HepG2 (cell line): Measurements from ENCODE around the gene NAPG. TPM values are rescaled to one million over a fixed set of nuclear protein-coding genes. Genes with fewer than 3 reads are reported as not detected.

ENCODE experiments used
- ATAC-seq: fragments of 200-7000 bp; cut with Tn5 transposase; 3 replicates; pipeline ENCODE4 v1.9.1; 2020; ENCODE audit warnings: mild to moderate bottlenecking, moderate library complexity
- BruUV-seq: library from RNA; stranded (reverse); fragments of 400-500 nt; replicated peaks from 2 replicates; lab custom pipeline; 2021; lab: Mats Ljungman, UMichigan
- CTCF ChIA-PET: fragments of 300-600 bp; formaldehyde crosslinking; extraction: SDS; loops from one replicate; lab custom pipeline; 2021; ENCODE audit warnings: low total read pairs, inconsistent platforms, low intra/inter-chr PET ratio; lab: Yijun Ruan, JAX
- POLR2A ChIA-PET: fragments of 350-600 bp; sonication (Branson Sonifier 250); formaldehyde crosslinking; loops from one replicate; lab custom pipeline; 2020; ENCODE audit warnings: antibody characterized with exemption, inconsistent platforms; lab: Yijun Ruan, JAX
- DNase-seq: peaks from one replicate; pipeline ENCODE4 v3.0.0-alpha.2; 2015; ENCODE audit warnings: low spot score
- FAIRE-seq: peaks from 3 replicates; lab custom pipeline; 2011; peaks lifted over from hg19 to GRCh38; lab: Jason Lieb, UNC
- H2AFZ ChIP-seq: one replicate; pipeline ENCODE4 v1.6.1; 2011; ENCODE audit warnings: low read length, inconsistent platforms
- H3K27ac ChIP-seq: fragments of 300-600 bp; 3 replicates; pipeline ENCODE4 v1.8.0; 2011; ENCODE audit warnings: mixed run types, mild to moderate bottlenecking, mixed read lengths, low read length, inconsistent platforms; ENCODE audit not compliant: insufficient read depth; ENCODE audit errors: extremely low read length
- H3K27me3 ChIP-seq, 2 experiments: fragments of 200-600 bp in 1 of 2; 2 replicates in 1 of 2; 3 replicates in 1 of 2; pipeline versions ENCODE4 v1.6.0 to v1.8.0; 2011; ENCODE audit warnings: low read length in 2 of 2, mild to moderate bottlenecking in 2 of 2, moderate library complexity in 2 of 2, inconsistent platforms in 1 of 2; ENCODE audit not compliant: insufficient read depth in 2 of 2, control insufficient read depth in 1 of 2
- H3K36me3 ChIP-seq, 2 experiments: fragments of 200-600 bp in 1 of 2; replicated peaks in 1 of 2; 2 replicates in 1 of 2; 3 replicates in 1 of 2; pipeline versions ENCODE4 v1.5.1 to v1.8.0; 2011; ENCODE audit warnings: low read length in 2 of 2, inconsistent platforms in 1 of 2; ENCODE audit not compliant: insufficient read depth in 2 of 2, control insufficient read depth in 1 of 2
- H3K4me1 ChIP-seq: 2 replicates; pipeline ENCODE4 v1.5.1; 2012; ENCODE audit warnings: low read length, inconsistent platforms; ENCODE audit not compliant: insufficient read depth
- H3K4me2 ChIP-seq: 2 replicates; pipeline ENCODE4 v1.6.0; 2011; ENCODE audit warnings: low read depth, low read length, inconsistent platforms
- H3K4me3 ChIP-seq, 3 experiments: fragments of 200-600 bp in 1 of 3; sonication (generic), shearing (Covaris generic) in 1 of 3; replicated peaks in 1 of 3; 2 replicates each; pipeline ENCODE4 v1.5.1; 2011 to 2016; ENCODE audit warnings: low read length in 3 of 3, inconsistent platforms in 2 of 3, low read depth in 2 of 3, mild to moderate bottlenecking in 2 of 3, control low read depth in 1 of 3, mixed read lengths in 1 of 3; ENCODE audit not compliant: insufficient read depth in 1 of 3
- H3K79me2 ChIP-seq: one replicate; pipeline ENCODE4 v1.6.1; 2011; ENCODE audit warnings: low read length, inconsistent platforms; ENCODE audit not compliant: insufficient read depth
- H3K9ac ChIP-seq: 2 replicates; pipeline ENCODE4 v1.6.0; 2011; ENCODE audit warnings: mild to moderate bottlenecking, low read depth, low read length, inconsistent platforms; ENCODE audit not compliant: insufficient read depth
- H3K9me3 ChIP-seq: 2 replicates; pipeline ENCODE4 v1.5.1; 2012; ENCODE audit warnings: mild to moderate bottlenecking, low read length
- H4K20me1 ChIP-seq: 2 replicates; pipeline ENCODE4 v1.6.0; 2011; ENCODE audit warnings: inconsistent platforms, mild to moderate bottlenecking, low read length, moderate library complexity; ENCODE audit not compliant: insufficient read depth
- AGO2 ChIP-seq: fragments of 200-400 bp; formaldehyde crosslinking; optimal IDR thresholded peaks from 2 replicates; pipeline ENCODE3; 2017; ENCODE audit warnings: mild to moderate bottlenecking, low read depth, low read length, moderate library complexity
- BCL6 ChIP-seq: IDR thresholded peaks from 2 replicates; pipeline ENCODE4 v1.6.1; 2016; ENCODE audit warnings: missing genetic modification reagents, missing compliant biosample characterization
- DPF2 ChIP-seq: sonication (generic); formaldehyde crosslinking; IDR thresholded peaks from 2 replicates; pipeline ENCODE4 v1.4.0; 2020; ENCODE audit warnings: mild to moderate bottlenecking, low read depth, missing genetic modification reagents, borderline replicate concordance
- GABPA ChIP-seq, 2 experiments: IDR thresholded peaks; 2 replicates each; pipeline ENCODE4 v1.6.1; 2011 to 2016; ENCODE audit warnings: low read depth in 2 of 2, low read length in 1 of 2, missing biosample characterization in 1 of 2, missing genetic modification characterization in 1 of 2
- HBP1 ChIP-seq: IDR thresholded peaks from 2 replicates; pipeline ENCODE4 v1.6.1; 2016; ENCODE audit warnings: low read depth, control low read depth
- HOMEZ ChIP-seq: IDR thresholded peaks from 2 replicates; pipeline ENCODE4 v1.6.1; 2016; ENCODE audit warnings: low read depth
- PBX3 ChIP-seq: sonication (generic); formaldehyde crosslinking; IDR thresholded peaks from 2 replicates; pipeline ENCODE4 v1.8.1; 2023; ENCODE audit warnings: missing genetic modification reagents, inconsistent platforms, borderline replicate concordance
- SATB2 ChIP-seq: sonication (generic); formaldehyde crosslinking; IDR thresholded peaks from 2 replicates; pipeline ENCODE4 v1.5.0; 2020; ENCODE audit warnings: missing genetic modification reagents
- SNAPC2 ChIP-seq: sonication (generic); formaldehyde crosslinking; IDR thresholded peaks from 2 replicates; pipeline ENCODE4 v1.8.1; 2022; ENCODE audit warnings: mild to moderate bottlenecking, missing genetic modification reagents
- SOX5 ChIP-seq: IDR thresholded peaks from 2 replicates; pipeline ENCODE4 v1.6.1; 2016; ENCODE audit warnings: borderline replicate concordance
- ZNF101 ChIP-seq: sonication (generic); formaldehyde crosslinking; IDR thresholded peaks from 2 replicates; pipeline ENCODE4 v1.4.0; 2020; ENCODE audit warnings: mild to moderate bottlenecking, low read depth, missing genetic modification reagents, borderline replicate concordance
- ZNF235 ChIP-seq: sonication (generic); formaldehyde crosslinking; IDR thresholded peaks from 2 replicates; pipeline ENCODE4 v1.8.1; 2023; ENCODE audit warnings: mild to moderate bottlenecking, missing genetic modification reagents, borderline replicate concordance
- ZNF724P ChIP-seq: sonication (generic); formaldehyde crosslinking; IDR thresholded peaks from 2 replicates; pipeline ENCODE4 v1.8.0; 2022; ENCODE audit warnings: missing genetic modification reagents, borderline replicate concordance
- ZNF749 ChIP-seq: sonication (generic); formaldehyde crosslinking; IDR thresholded peaks from 2 replicates; pipeline ENCODE4 v1.8.0; 2022; ENCODE audit warnings: mild to moderate bottlenecking, missing genetic modification reagents, moderate library complexity, borderline replicate concordance
- WGBS: methylation state at CpG from one replicate; pipeline ENCODE4 v1.1.6; 2017; ENCODE audit warnings: low lambda C conversion rate; 5-methylcytosine and 5-hydroxymethylcytosine counted together
- in situ Hi-C: cut with HindIII; loops from 2 replicates; pipeline ENCODE4 v1.10.0; 2017; ENCODE audit warnings: low pct_unique_long_range_greater_than_20kb; ENCODE audit not compliant: extremely low pct_ligation_motif_present
- intact Hi-C: fragments of 100-400 bp; cut with micrococcal nuclease; formaldehyde crosslinking; loops from one replicate; pipeline ENCODE4 v1.10.0; 2022; ENCODE audit not compliant: unreplicated experiment
- polyA plus RNA-seq, 8 experiments: library from polyadenylated mRNA; depleted of rRNA in 3 of 8; stranded (reverse) in 7 of 8; unstranded in 1 of 8; fragments of >200 nt; fragmentation: Illumina TruSeq in 4 of 8; extraction: Trizol in 4 of 8; gene quantifications; 2 replicates each; pipeline versions ENCODE4 v1.2.1 to v1.2.3, GENCODE V29; 2011 to 2016; ENCODE audit warnings: low read depth in 4 of 8, missing spikeins in 1 of 8, mixed read lengths in 1 of 8; ENCODE audit not compliant: insufficient read depth in 1 of 8
- total RNA-seq, 5 experiments: library from RNA; depleted of rRNA; stranded (reverse); fragments of >200 nt; fragmentation: Illumina TruSeq; extraction: Trizol; gene quantifications; 2 replicates each; pipeline ENCODE4 v1.2.3, GENCODE V29; 2016; ENCODE audit warnings: low read depth in 1 of 5

The NAPG gene
- total and polyA plus RNA-seq, 2 of the 13 experiments (the other 11 are each of a cell fraction or from before 2014, with no cell fraction given) = 19.8 to 34.4 TPM

GRCh38 chr18:10477121-10477862, 48.5 kb upstream of the NAPG start:
- DNase-seq (no peak), FAIRE-seq (no peak), ATAC-seq (no peak)
- in situ Hi-C loops = no loop called here
- 36% methylated on average over 3 of the region's 3 CpGs for WGBS
- CTCF ChIA-PET = no interaction called here
- H3K4me3 ChIP-seq = no peak overlapping the region
- H3K9me3 ChIP-seq = no peaks in the 10 kb centered on the region
- H3K27ac ChIP-seq = no peak overlapping the region
- H3K9ac ChIP-seq = no peak overlapping the region
- peaks cover 18% of the 10 kb centered on the region for H3K4me1 ChIP-seq
- no peaks in the 10 kb centered on the region for H4K20me1 ChIP-seq
- H3K79me2 ChIP-seq = no peaks in the 10 kb centered on the region
- no peak overlapping the region for H2AFZ ChIP-seq
- no peaks in the 10 kb centered on the region for H3K36me3 ChIP-seq
- H3K4me2 ChIP-seq = no peak overlapping the region
- no peaks in the 10 kb centered on the region for H3K27me3 ChIP-seq
- TF ChIP-seq AGO2 (no peak), ZNF749 (CRISPR knock-in tag) (no peak), PBX3 (CRISPR knock-in tag) (no peak)
- no TSS peak for BruUV-seq
- POLR2A ChIA-PET = no interaction called here
- intact Hi-C loops = no loop called here

- Histone ChIP-seq H4K20me1 (no peaks in the 10 kb centered on the region), H3K9ac (no peak overlapping the region), H3K4me1 (peaks cover 12% of the 10 kb centered on the region)
- POLR2A ChIA-PET = no interaction called here
- no peak for TF ChIP-seq SNAPC2
- TF ChIP-seq SATB2 (CRISPR knock-in tag) = no peak
- no peak for TF ChIP-seq ZNF724P
- no peak for TF ChIP-seq GABPA (IDR thresholded peaks at IDR 0.05; ENCODE audit: low read depth, low read length)
- no peak for TF ChIP-seq GABPA (CRISPR knock-in tag; IDR thresholded peaks at IDR 0.05; ENCODE audit: low read depth)
- TF ChIP-seq AGO2 = no peak
- TF ChIP-seq ZNF101 (CRISPR knock-in tag) = no peak
- no peak for TF ChIP-seq ZNF235 (CRISPR knock-in tag)
- no peak for TF ChIP-seq DPF2 (CRISPR knock-in tag)
- no peak for TF ChIP-seq HBP1
- TF ChIP-seq HOMEZ = no peak
- no peak for TF ChIP-seq BCL6 (CRISPR knock-in tag)
- TF ChIP-seq SOX5 = no peak
- TF ChIP-seq, all 625 proteins: peak for 0
- H3K4me3 ChIP-seq = no peak overlapping the region
- no peaks in the 10 kb centered on the region for H3K79me2 ChIP-seq
- BruUV-seq = no TSS peak
- no peaks in the 10 kb centered on the region for H3K36me3 ChIP-seq
- DNase-seq = no peak
- H3K9me3 ChIP-seq = no peaks in the 10 kb centered on the region
- CTCF ChIA-PET = no interaction called here
- no peak for FAIRE-seq
- in situ Hi-C loops (no loop called here), intact Hi-C loops (no loop called here)
- 74% methylated on average over 2 of the region's 2 CpGs for WGBS
- H3K27me3 ChIP-seq = no peaks in the 10 kb centered on the region
- H3K4me2 ChIP-seq = no peak overlapping the region
- H2AFZ ChIP-seq = no peak overlapping the region
- no peak for ATAC-seq
- no peak overlapping the region for H3K27ac ChIP-seq
Observed at GRCh38 chr18:10477863-10478260, 48.0 kb upstream of the NAPG start.
